Measurements from ENCODE around the gene ANO9.

- TF ChIP-seq POLR2A (IDR thresholded peaks at IDR 0.05) (no peak), CTCF (IDR thresholded peaks at IDR 0.05) (no peak), EP300 (IDR thresholded peaks at IDR 0.05) (no peak)
Measured at GRCh38 chr11:414318-414857, 27.4 kb downstream of the ANO9 start.
